A673 (cell line): ENCODE measurements around the gene C17orf100. TPM values are rescaled to one million over a fixed set of nuclear protein-coding genes. Genes with fewer than 3 reads are reported as not detected.

Experiments
- BruUV-seq: library from RNA; stranded (reverse); fragments of 400-500 nt; replicated peaks from 2 replicates; lab custom pipeline; 2021; lab: Mats Ljungman, UMichigan
- CTCF ChIA-PET: fragments of 300-600 bp; sonication (Branson Sonifier 250); formaldehyde crosslinking; loops from one replicate; lab custom pipeline; 2022; ENCODE audit warnings: antibody characterized with exemption; lab: Charles Lee
- POLR2A ChIA-PET: fragments of 300-600 bp; sonication (Branson Sonifier 250); formaldehyde crosslinking; loops from one replicate; lab custom pipeline; 2022; ENCODE audit warnings: antibody characterized with exemption; ENCODE audit not compliant: low non-redundant PET; lab: Charles Lee
- DNase-seq: peaks from one replicate; pipeline ENCODE4 v3.0.0-alpha.2; 2015; ENCODE audit warnings: low spot score
- H3K27ac ChIP-seq: fragments of 200-600 bp; sonication (generic); 2 replicates; pipeline ENCODE4 v1.5.1; 2016; ENCODE audit warnings: mixed run types, low read depth, mild to moderate bottlenecking, mixed read lengths, antibody characterized with exemption, low read length; ENCODE audit not compliant: poor library complexity, severe bottlenecking
- H3K27me3 ChIP-seq: fragments of 200-600 bp; sonication (generic); replicated peaks from 2 replicates; pipeline ENCODE4 v1.6.1; 2017; ENCODE audit warnings: mixed run types, low read depth, mild to moderate bottlenecking, mixed read lengths, antibody characterized with exemption, low read length; ENCODE audit not compliant: insufficient read depth, poor library complexity
- H3K36me3 ChIP-seq: fragments of 200-600 bp; sonication (generic); 2 replicates; pipeline ENCODE4 v1.6.1; 2016; ENCODE audit warnings: mixed run types, mild to moderate bottlenecking, mixed read lengths, antibody characterized with exemption, low read length; ENCODE audit not compliant: insufficient read depth, poor library complexity, severe bottlenecking
- H3K4me1 ChIP-seq: fragments of 200-600 bp; sonication (generic); 2 replicates; pipeline ENCODE4 v1.6.1; 2017; ENCODE audit warnings: mixed run types, mild to moderate bottlenecking, mixed read lengths, antibody characterized with exemption, low read length; ENCODE audit not compliant: insufficient read depth, poor library complexity, severe bottlenecking
- H3K4me3 ChIP-seq: fragments of 200-600 bp; sonication (generic); 2 replicates; pipeline ENCODE4 v1.5.1; 2016; ENCODE audit warnings: low read depth, mixed run types, mild to moderate bottlenecking, mixed read lengths, low read length; ENCODE audit not compliant: poor library complexity, severe bottlenecking
- H3K9me3 ChIP-seq: fragments of 200-600 bp; sonication (generic); 2 replicates; pipeline ENCODE4 v1.6.1; 2016; ENCODE audit warnings: mixed run types, low read depth, mild to moderate bottlenecking, mixed read lengths, antibody characterized with exemption, low read length; ENCODE audit not compliant: poor library complexity, severe bottlenecking
- EZH2 ChIP-seq: fragments of 200-600 bp; sonication (generic); IDR thresholded peaks from 2 replicates; pipeline ENCODE4 v1.6.1; 2017; ENCODE audit warnings: borderline replicate concordance, low read depth, mild to moderate bottlenecking, mixed read lengths, antibody characterized with exemption, low read length; ENCODE audit not compliant: poor library complexity, severe bottlenecking
- intact Hi-C: fragments of 100-400 bp; cut with micrococcal nuclease; formaldehyde crosslinking; loops from one replicate; pipeline ENCODE4 v1.10.0; 2022; ENCODE audit not compliant: unreplicated experiment
- total RNA-seq: library from RNA; stranded (reverse); gene quantifications from 2 replicates; pipeline ENCODE4 v1.2.3, GENCODE V29; 2021
- TF ChIP-seq, protein P1 (sequence below): fragments of 300-800, 200-600 bp; sonication (generic); conservative IDR thresholded peaks from 2 replicates; pipeline ENCODE4 v1.5.1; 2017; ENCODE audit warnings: low read depth, mild to moderate bottlenecking, antibody characterized with exemption, low read length, moderate library complexity, mixed read lengths

C17orf100 gene
- total RNA-seq, 1 experiment from 2014 or later: 3.1 TPM

DNA sequence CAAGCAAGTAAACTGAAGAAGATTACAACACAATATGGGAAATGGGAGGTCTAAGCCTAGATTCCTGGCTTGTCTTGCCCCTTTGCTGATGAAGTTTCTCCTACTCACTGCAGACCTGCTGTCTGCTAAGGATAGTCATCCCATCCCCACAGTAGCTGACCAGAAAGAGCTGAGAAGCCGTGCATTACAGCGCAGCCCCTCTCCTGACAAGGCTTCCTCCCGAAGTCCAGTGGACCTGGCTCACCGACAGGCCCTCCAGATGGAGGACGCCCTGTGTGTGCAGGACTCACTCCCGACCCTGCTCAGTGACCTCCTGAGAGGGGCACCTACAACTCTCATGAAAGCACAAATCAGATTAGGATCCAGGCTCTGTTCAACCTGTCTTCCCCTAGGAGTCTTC is 46.4 kb upstream of the C17orf100 start:
- Histone ChIP-seq H3K9me3 (no peaks in the 10 kb centered on the region), H3K36me3 (peaks cover 55% of the 10 kb centered on the region), H3K27me3 (no peaks in the 10 kb centered on the region), H3K4me3 (no peak overlapping the region), H3K4me1 (peaks cover 16% of the 10 kb centered on the region), H3K27ac (no peak overlapping the region)
- intact Hi-C loops: no loop called here
- BruUV-seq: no TSS peak
- no peak for TF ChIP-seq EZH2
- TF ChIP-seq, protein P1, sequence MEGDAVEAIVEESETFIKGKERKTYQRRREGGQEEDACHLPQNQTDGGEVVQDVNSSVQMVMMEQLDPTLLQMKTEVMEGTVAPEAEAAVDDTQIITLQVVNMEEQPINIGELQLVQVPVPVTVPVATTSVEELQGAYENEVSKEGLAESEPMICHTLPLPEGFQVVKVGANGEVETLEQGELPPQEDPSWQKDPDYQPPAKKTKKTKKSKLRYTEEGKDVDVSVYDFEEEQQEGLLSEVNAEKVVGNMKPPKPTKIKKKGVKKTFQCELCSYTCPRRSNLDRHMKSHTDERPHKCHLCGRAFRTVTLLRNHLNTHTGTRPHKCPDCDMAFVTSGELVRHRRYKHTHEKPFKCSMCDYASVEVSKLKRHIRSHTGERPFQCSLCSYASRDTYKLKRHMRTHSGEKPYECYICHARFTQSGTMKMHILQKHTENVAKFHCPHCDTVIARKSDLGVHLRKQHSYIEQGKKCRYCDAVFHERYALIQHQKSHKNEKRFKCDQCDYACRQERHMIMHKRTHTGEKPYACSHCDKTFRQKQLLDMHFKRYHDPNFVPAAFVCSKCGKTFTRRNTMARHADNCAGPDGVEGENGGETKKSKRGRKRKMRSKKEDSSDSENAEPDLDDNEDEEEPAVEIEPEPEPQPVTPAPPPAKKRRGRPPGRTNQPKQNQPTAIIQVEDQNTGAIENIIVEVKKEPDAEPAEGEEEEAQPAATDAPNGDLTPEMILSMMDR: no peak
- ChIA-PET POLR2A (no interaction called here), CTCF (no interaction called here)
- no peak for DNase-seq

DNA sequence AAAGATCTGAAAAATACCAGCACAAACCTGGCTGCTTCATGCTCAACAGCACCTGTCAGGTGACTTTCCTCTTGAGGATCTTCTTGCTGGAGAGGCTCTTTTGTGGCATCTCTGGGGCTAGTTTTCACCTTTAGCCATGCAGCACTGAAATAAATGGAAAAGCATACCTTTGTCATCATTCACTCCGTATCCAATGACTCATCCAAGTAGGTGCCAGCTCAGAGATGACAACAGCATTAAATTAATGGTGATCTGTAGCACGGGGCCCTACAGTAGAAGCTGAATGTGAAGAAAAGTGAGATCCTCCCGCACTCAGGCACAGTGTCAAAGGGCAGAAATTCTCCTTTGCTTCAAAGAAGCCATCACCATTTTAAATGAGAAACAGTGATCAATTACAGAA is 43.2 kb upstream of the C17orf100 start:
- TF ChIP-seq, protein P1: no peak
- no peak for TF ChIP-seq EZH2
- H3K4me3 ChIP-seq: no peak overlapping the region
- ChIA-PET POLR2A (no interaction called here), CTCF (no interaction called here)
- intact Hi-C loops: no loop called here
- no peaks in the 10 kb centered on the region for H3K9me3 ChIP-seq
- peaks cover 53% of the 10 kb centered on the region for H3K36me3 ChIP-seq
- no peak overlapping the region for H3K27ac ChIP-seq
- H3K4me1 ChIP-seq: peaks cover 7% of the 10 kb centered on the region
- BruUV-seq: no TSS peak
- no peaks in the 10 kb centered on the region for H3K27me3 ChIP-seq
- DNase-seq: no peak

DNA sequence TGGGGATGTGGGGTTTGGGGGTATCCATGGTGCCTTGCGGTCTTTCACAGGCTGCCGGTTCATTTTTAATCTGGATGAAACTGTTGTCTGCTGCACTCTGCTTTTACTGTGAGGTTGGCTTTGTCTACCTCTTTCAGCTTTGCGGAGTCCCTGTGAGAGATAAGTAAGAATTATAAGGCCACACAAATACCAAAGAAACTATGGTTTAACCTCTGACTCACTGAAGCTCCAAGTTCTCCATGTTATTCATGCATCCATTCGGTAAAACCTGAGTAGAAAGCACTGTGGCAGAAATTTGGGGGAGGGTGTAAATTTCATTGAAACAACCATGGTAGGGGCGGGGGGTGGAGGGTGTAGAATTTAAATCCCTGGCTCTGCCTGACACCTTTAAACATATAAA is 41.6 kb upstream of the C17orf100 start:
- TF ChIP-seq, protein P1: no peak
- no peak for TF ChIP-seq EZH2
- BruUV-seq: no TSS peak
- no peak overlapping the region for H3K27ac ChIP-seq
- no peaks in the 10 kb centered on the region for H3K27me3 ChIP-seq
- H3K4me1 ChIP-seq: no peaks in the 10 kb centered on the region
- DNase-seq: no peak
- H3K4me3 ChIP-seq: no peak overlapping the region
- H3K36me3 ChIP-seq: peaks cover 58% of the 10 kb centered on the region
- CTCF ChIA-PET: no interaction called here
- POLR2A ChIA-PET: no interaction called here
- H3K9me3 ChIP-seq: no peaks in the 10 kb centered on the region
- intact Hi-C loops: no loop called here
